ENCODE measurements around the gene STRN3.
A peak's percentile ranks its signal among the peaks of the same experiment; 100 is the strongest.
"Not testable (repeated sequence)": the region's sequence is repeated elsewhere in the genome, so short reads cannot be mapped to it uniquely, and the experiment has no call there.

Gene STRN3

GRCh38 chr14:31026077-31026449, at the start of gene STRN3:
TSS of gene STRN3 (minus strand) at chr14:31026379. CDS start at chr14:31026185, 194 bp downstream.
- no peak for DNase-seq

- no peak for DNase-seq
These were observed 49.0 kb upstream of the STRN3 start for GRCh38 chr14:31075144-31075543.

- DNase-seq = no peak
These were observed 45.0 kb upstream of the STRN3 start for GRCh38 chr14:31071151-31071550.

- no peak for DNase-seq
These were observed 44.3 kb upstream of the STRN3 start for GRCh38 chr14:31070431-31070830.

GRCh38 chr14:31069343-31069742, 43.2 kb upstream of the STRN3 start:
- DNase-seq = no peak

GRCh38 chr14:31068235-31068634, 42.1 kb upstream of the STRN3 start:
- no peak for DNase-seq

GRCh38 chr14:31062908-31063307, 36.7 kb upstream of the STRN3 start:
- DNase-seq = not testable (repeated sequence)

- no peak for DNase-seq
These were observed 34.2 kb upstream of the STRN3 start for GRCh38 chr14:31060253-31060875.

GRCh38 chr14:31059152-31059924, 33.2 kb upstream of the STRN3 start:
- DNase-seq = peak; percentile 80

- no peak for DNase-seq
These were observed 31.7 kb upstream of the STRN3 start for GRCh38 chr14:31057701-31058364.

- no peak for DNase-seq
These were observed 30.9 kb upstream of the STRN3 start for GRCh38 chr14:31057035-31057434.

- peak; percentile 48 for DNase-seq
These were observed 26.9 kb upstream of the STRN3 start for GRCh38 chr14:31052905-31053586.

- no peak for DNase-seq
These were observed 25.3 kb upstream of the STRN3 start for GRCh38 chr14:31051511-31051910.

GRCh38 chr14:31051023-31051422, 24.8 kb upstream of the STRN3 start:
- DNase-seq = no peak

GRCh38 chr14:31047503-31047902, 21.3 kb upstream of the STRN3 start:
- DNase-seq = no peak

- DNase-seq = no peak
These were observed 19.4 kb upstream of the STRN3 start for GRCh38 chr14:31045501-31046080.

GRCh38 chr14:31043379-31043778, 17.2 kb upstream of the STRN3 start:
- DNase-seq = no peak

GRCh38 chr14:31042893-31043292, 16.7 kb upstream of the STRN3 start:
- DNase-seq = not testable (repeated sequence)

- DNase-seq = no peak
These were observed 16.1 kb upstream of the STRN3 start for GRCh38 chr14:31042300-31042699.

- DNase-seq = peak; percentile 86
These were observed 12.5 kb upstream of the STRN3 start for GRCh38 chr14:31038521-31039166.

- DNase-seq = peak; percentile 43
These were observed 11.6 kb upstream of the STRN3 start for GRCh38 chr14:31037709-31038221.

- no peak for DNase-seq
These were observed 10.4 kb upstream of the STRN3 start for GRCh38 chr14:31036552-31036951.
